Skeletal muscle cell (primary cell): ENCODE results near the gene RASGRP3.
"Not testable (repeated sequence)": the region's sequence is repeated elsewhere in the genome, so short reads cannot be mapped to it uniquely, and the experiment has no call there.

Experiments
- DNase-seq: peaks from one replicate; pipeline ENCODE4 v3.0.0-alpha.2; 2010; ENCODE audit warnings: low read depth
- H3K4me3 ChIP-seq: 2 replicates; pipeline ENCODE4 v1.5.1; 2011; ENCODE audit warnings: low read depth, mild to moderate bottlenecking, control low read depth, low read length, moderate library complexity

Gene RASGRP3

GRCh38 chr2:33453905-33454479, 22.5 kb upstream of the RASGRP3 start:
- no peak overlapping the region for H3K4me3 ChIP-seq
- DNase-seq: no peak

- DNase-seq: no peak
- no peak overlapping the region for H3K4me3 ChIP-seq
Measured at GRCh38 chr2:33457556-33458247, 18.7 kb upstream of the RASGRP3 start.

- H3K4me3 ChIP-seq: no peak overlapping the region
- DNase-seq: no peak
Measured at GRCh38 chr2:33458248-33458819, 18.1 kb upstream of the RASGRP3 start.

GRCh38 chr2:33459745-33460144, 16.7 kb upstream of the RASGRP3 start:
- H3K4me3 ChIP-seq: no peak overlapping the region
- no peak for DNase-seq

GRCh38 chr2:33462512-33462911, 13.9 kb upstream of the RASGRP3 start:
- not testable (repeated sequence) for DNase-seq, H3K4me3 ChIP-seq

GRCh38 chr2:33467413-33467812, 9.0 kb upstream of the RASGRP3 start:
- no peak for DNase-seq
- H3K4me3 ChIP-seq: no peak overlapping the region

- DNase-seq: no peak
- H3K4me3 ChIP-seq: no peak overlapping the region
Measured at GRCh38 chr2:33469238-33469637, 7.2 kb upstream of the RASGRP3 start.

GRCh38 chr2:33475224-33476130, 972 bp upstream of the RASGRP3 start:
- no peak for DNase-seq
- peak overlapping the region; percentile 67 for H3K4me3 ChIP-seq

- peak overlapping the region; percentile 67 for H3K4me3 ChIP-seq
- no peak for DNase-seq
Measured at GRCh38 chr2:33476793-33477190, 343 bp downstream of the RASGRP3 start.

- no peak for DNase-seq
- H3K4me3 ChIP-seq: no peak overlapping the region
Measured at GRCh38 chr2:33477473-33478468, 1.3 kb downstream of the RASGRP3 start.

GRCh38 chr2:33478968-33479731, 2.7 kb downstream of the RASGRP3 start:
- no peak for DNase-seq
- H3K4me3 ChIP-seq: no peak overlapping the region

GRCh38 chr2:33482518-33482917, 6.1 kb downstream of the RASGRP3 start:
- DNase-seq: no peak
- no peak overlapping the region for H3K4me3 ChIP-seq

GRCh38 chr2:33484042-33484621, 7.7 kb downstream of the RASGRP3 start:
- H3K4me3 ChIP-seq: no peak overlapping the region
- DNase-seq: no peak

- DNase-seq: no peak
- H3K4me3 ChIP-seq: no peak overlapping the region
Measured at GRCh38 chr2:33485051-33485450, 8.6 kb downstream of the RASGRP3 start.

- DNase-seq: no peak
- no peak overlapping the region for H3K4me3 ChIP-seq
Measured at GRCh38 chr2:33486544-33486943, 10.1 kb downstream of the RASGRP3 start.

GRCh38 chr2:33488178-33488690, 11.8 kb downstream of the RASGRP3 start:
- no peak for DNase-seq
- H3K4me3 ChIP-seq: no peak overlapping the region

- no peak for DNase-seq
- no peak overlapping the region for H3K4me3 ChIP-seq
Measured at GRCh38 chr2:33488715-33489540, 12.5 kb downstream of the RASGRP3 start.
